ENCODE data around the gene LENEP.

DNA sequence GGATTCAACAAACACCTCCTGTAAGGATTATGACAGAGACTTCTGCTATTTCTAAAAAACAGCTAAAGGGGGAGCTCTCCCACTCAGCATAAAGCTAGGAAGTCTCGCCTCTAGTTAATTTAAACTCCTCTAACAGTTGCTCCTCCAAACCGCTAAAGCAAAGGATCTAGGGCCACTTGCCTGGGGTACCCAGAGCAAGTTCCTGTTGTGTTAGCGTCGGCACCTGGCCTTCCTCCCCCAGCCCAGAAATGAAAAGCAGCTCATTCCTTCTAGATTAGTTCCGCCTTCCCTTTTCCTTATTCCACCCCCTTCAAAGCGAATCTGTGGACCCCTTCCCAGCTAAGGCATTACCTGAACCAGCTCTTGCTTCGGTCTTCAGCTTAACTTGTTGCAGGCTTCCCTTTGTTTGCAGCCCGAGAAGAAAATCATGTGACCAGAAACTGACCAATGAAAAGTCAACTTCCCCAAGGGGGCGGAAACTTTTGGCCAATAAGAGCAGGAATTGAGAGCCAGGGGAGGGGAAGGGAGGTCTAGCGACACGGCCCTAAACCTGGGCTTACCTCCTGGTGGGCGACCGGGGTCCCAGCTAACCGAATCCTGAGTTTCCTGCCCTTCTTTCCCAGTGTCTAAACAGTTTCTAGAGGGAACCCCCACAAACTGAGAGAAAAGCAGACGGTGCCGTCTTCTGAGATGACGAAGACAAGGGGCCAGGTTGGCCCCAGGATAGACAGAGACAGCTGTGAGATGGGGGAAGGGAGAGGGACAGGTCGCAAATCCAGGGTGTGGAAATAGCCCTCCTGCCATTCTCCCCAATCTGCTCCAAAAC, 37.5 kb upstream of the LENEP start, which contains the start of gene PBXIP1:
- TF ChIP-seq, protein P1, sequence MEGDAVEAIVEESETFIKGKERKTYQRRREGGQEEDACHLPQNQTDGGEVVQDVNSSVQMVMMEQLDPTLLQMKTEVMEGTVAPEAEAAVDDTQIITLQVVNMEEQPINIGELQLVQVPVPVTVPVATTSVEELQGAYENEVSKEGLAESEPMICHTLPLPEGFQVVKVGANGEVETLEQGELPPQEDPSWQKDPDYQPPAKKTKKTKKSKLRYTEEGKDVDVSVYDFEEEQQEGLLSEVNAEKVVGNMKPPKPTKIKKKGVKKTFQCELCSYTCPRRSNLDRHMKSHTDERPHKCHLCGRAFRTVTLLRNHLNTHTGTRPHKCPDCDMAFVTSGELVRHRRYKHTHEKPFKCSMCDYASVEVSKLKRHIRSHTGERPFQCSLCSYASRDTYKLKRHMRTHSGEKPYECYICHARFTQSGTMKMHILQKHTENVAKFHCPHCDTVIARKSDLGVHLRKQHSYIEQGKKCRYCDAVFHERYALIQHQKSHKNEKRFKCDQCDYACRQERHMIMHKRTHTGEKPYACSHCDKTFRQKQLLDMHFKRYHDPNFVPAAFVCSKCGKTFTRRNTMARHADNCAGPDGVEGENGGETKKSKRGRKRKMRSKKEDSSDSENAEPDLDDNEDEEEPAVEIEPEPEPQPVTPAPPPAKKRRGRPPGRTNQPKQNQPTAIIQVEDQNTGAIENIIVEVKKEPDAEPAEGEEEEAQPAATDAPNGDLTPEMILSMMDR (IDR thresholded peaks at IDR 0.05), result peak in 2 of 6 experiments; percentile 10 to 23
- TF ChIP-seq POLR2A (IDR thresholded peaks at IDR 0.05), result peak; percentile 17 to 75
